DND-41 (cell line): Measurements from ENCODE around the gene AHRR.

ENCODE experiments used
- ATAC-seq: fragments of 200-7000 bp; cut with Tn5 transposase; 3 replicates; pipeline ENCODE4 v1.9.1; 2021; ENCODE audit warnings: low read depth; ENCODE audit not compliant: insufficient read depth
- DNase-seq: peaks from one replicate; pipeline ENCODE4 v3.0.0-alpha.2; 2020
- H2AFZ ChIP-seq: 2 replicates; pipeline ENCODE4 v1.6.0; 2012; ENCODE audit warnings: low read depth, low read length
- H3K27ac ChIP-seq: 2 replicates; pipeline ENCODE4 v1.5.1; 2012; ENCODE audit warnings: low read length, inconsistent platforms
- H3K27me3 ChIP-seq: fragments of 200-600 bp; sonication (generic); 2 replicates; pipeline ENCODE4 v1.6.0; 2012; ENCODE audit warnings: low read length, mild to moderate bottlenecking, inconsistent platforms; ENCODE audit not compliant: insufficient read depth, poor library complexity
- H3K36me3 ChIP-seq: 2 replicates; pipeline ENCODE4 v1.5.1; 2012; ENCODE audit warnings: low read length, inconsistent platforms; ENCODE audit not compliant: insufficient read depth
- H3K4me1 ChIP-seq: 2 replicates; pipeline ENCODE4 v1.5.1; 2012; ENCODE audit warnings: mild to moderate bottlenecking, low read length; ENCODE audit not compliant: insufficient read depth
- H3K4me2 ChIP-seq: 2 replicates; pipeline ENCODE4 v1.6.0; 2012; ENCODE audit warnings: mild to moderate bottlenecking, moderate library complexity, low read length, inconsistent platforms; ENCODE audit not compliant: insufficient read depth
- H3K4me3 ChIP-seq, 2 experiments: fragments of 200-600 bp in 1 of 2; shearing (Covaris generic) in 1 of 2; 2 replicates each; pipeline ENCODE4 v1.5.1; 2012 to 2016; ENCODE audit warnings: inconsistent platforms in 2 of 2, low read length in 2 of 2, mild to moderate bottlenecking in 2 of 2, low read depth in 1 of 2, moderate library complexity in 1 of 2
- H3K79me2 ChIP-seq: 2 replicates; pipeline ENCODE4 v1.6.0; 2012; ENCODE audit warnings: low read length, inconsistent platforms; ENCODE audit not compliant: insufficient read depth
- H3K9ac ChIP-seq: 2 replicates; pipeline ENCODE4 v1.6.0; 2012; ENCODE audit warnings: low read depth, mild to moderate bottlenecking, inconsistent platforms, low read length, moderate library complexity
- H3K9me3 ChIP-seq: 2 replicates; pipeline ENCODE4 v1.5.1; 2012; ENCODE audit warnings: low read length, moderate library complexity, mild to moderate bottlenecking, inconsistent platforms; ENCODE audit not compliant: insufficient read depth, severe bottlenecking
- H4K20me1 ChIP-seq: 2 replicates; pipeline ENCODE4 v1.6.0; 2012; ENCODE audit warnings: low read length; ENCODE audit not compliant: insufficient read depth
- EZH2 ChIP-seq: IDR thresholded peaks from 3 replicates; pipeline ENCODE4 v1.6.1; 2012; ENCODE audit warnings: borderline replicate concordance, low read depth, mild to moderate bottlenecking, moderate library complexity, low read length, inconsistent platforms; ENCODE audit not compliant: severe bottlenecking
- TF ChIP-seq, protein P1 (sequence below): IDR thresholded peaks from 2 replicates; pipeline ENCODE4 v1.5.1; 2012; ENCODE audit warnings: borderline replicate concordance, low read length, moderate library complexity, mild to moderate bottlenecking; ENCODE audit not compliant: poor library complexity, severe bottlenecking; ENCODE audit errors: extremely low read depth

The AHRR gene

DNA sequence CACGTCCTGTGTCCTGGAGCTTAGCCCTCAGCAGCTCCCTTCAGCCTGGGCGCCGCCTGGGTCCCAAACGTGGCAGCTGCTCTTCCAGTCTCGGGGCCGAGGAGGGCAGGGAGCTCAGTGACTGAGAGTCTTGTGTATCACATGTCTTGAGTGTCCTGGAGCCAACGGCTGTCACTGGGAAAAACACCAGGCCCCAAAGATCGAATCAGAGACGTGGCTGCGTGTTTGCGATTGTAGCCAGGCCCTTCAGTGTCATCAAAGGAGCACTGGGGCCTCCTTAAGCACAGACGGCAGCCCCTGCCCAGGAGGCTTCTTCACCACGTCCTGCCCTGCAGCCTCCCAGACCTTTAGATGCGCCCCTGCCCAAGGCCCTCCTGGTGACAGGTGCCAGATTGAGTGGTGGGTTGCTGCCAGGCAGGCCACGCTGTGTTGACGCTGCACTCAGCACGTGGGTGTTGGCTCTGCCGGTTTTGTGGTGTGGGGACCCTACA is 115.8 kb downstream of the AHRR start:
- ATAC-seq (no peak), DNase-seq (no peak)
- H2AFZ ChIP-seq: no peak overlapping the region
- no peak overlapping the region for H3K27ac ChIP-seq
- H4K20me1 ChIP-seq: no peaks in the 10 kb centered on the region
- no peaks in the 10 kb centered on the region for H3K9me3 ChIP-seq
- no peak overlapping the region for H3K9ac ChIP-seq
- H3K4me1 ChIP-seq: peaks cover 9% of the 10 kb centered on the region
- H3K27me3 ChIP-seq: no peaks in the 10 kb centered on the region
- no peak overlapping the region for H3K4me3 ChIP-seq
- no peak overlapping the region for H3K4me2 ChIP-seq
- H3K79me2 ChIP-seq: peaks cover 5% of the 10 kb centered on the region
- H3K36me3 ChIP-seq: no peaks in the 10 kb centered on the region
- TF ChIP-seq EZH2: no peak
- TF ChIP-seq, protein P1, sequence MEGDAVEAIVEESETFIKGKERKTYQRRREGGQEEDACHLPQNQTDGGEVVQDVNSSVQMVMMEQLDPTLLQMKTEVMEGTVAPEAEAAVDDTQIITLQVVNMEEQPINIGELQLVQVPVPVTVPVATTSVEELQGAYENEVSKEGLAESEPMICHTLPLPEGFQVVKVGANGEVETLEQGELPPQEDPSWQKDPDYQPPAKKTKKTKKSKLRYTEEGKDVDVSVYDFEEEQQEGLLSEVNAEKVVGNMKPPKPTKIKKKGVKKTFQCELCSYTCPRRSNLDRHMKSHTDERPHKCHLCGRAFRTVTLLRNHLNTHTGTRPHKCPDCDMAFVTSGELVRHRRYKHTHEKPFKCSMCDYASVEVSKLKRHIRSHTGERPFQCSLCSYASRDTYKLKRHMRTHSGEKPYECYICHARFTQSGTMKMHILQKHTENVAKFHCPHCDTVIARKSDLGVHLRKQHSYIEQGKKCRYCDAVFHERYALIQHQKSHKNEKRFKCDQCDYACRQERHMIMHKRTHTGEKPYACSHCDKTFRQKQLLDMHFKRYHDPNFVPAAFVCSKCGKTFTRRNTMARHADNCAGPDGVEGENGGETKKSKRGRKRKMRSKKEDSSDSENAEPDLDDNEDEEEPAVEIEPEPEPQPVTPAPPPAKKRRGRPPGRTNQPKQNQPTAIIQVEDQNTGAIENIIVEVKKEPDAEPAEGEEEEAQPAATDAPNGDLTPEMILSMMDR: no peak

DNA sequence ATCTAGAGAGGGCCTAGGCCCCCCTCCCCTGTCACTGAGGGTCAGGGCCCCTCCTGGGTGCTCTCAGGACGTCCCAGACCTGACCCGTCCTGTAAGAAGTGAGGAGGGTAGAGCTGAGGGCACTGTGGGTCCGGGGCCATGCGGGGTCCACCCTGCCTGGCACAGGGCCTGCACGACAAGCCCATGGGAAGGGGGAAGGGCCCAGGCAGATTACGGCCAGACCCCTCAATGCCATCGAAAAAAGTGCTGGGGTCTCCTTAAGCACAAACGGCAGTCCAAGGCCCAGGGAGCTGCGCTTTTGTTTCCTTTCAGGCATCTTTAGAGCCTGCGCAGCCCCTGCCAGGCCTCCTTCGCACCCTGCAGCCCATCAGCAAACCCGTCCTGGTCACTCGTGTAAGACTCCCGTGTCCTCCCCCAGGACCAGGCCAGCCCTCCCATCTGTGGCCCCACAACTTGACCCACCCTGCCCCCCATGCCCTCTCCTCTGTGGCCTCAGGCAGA is 117.0 kb downstream of the AHRR start:
- no peak overlapping the region for H2AFZ ChIP-seq
- H3K27me3 ChIP-seq: no peaks in the 10 kb centered on the region
- H3K4me3 ChIP-seq: no peak overlapping the region
- no peak for TF ChIP-seq EZH2
- TF ChIP-seq, protein P1: no peak
- peaks cover 16% of the 10 kb centered on the region for H3K79me2 ChIP-seq
- no peak overlapping the region for H3K27ac ChIP-seq
- H3K9me3 ChIP-seq: no peaks in the 10 kb centered on the region
- ATAC-seq (no peak), DNase-seq (no peak)
- H3K36me3 ChIP-seq: peaks cover 3% of the 10 kb centered on the region; the same call in 1 of the 2 replicates
- peaks cover 2% of the 10 kb centered on the region; the same call in 1 of the 2 replicates for H4K20me1 ChIP-seq
- H3K4me1 ChIP-seq: peaks cover 14% of the 10 kb centered on the region
- no peak overlapping the region for H3K4me2 ChIP-seq
- H3K9ac ChIP-seq: no peak overlapping the region

DNA sequence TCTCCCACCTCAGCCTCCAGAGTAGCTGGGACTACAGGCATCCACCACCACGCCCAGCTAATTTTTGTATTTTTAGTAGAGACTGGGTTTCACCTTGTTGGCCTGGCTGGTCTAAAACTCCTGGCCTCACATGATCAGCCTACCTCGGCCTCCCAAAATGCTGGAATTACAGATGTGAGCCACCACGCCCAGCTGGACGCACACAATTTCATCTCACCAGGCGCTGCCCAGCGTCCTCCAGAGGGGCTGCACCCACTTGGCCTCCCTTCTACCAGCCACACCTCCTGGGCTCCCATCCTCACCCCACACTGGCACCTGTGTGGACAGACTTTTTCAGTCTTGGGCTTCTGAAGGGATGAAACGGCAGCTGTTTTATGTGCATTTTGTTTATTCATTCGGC is 117.7 kb downstream of the AHRR start:
- TF ChIP-seq EZH2: no peak
- TF ChIP-seq, protein P1: no peak
- H3K4me1 ChIP-seq: peaks cover 20% of the 10 kb centered on the region
- H4K20me1 ChIP-seq: peaks cover 7% of the 10 kb centered on the region; the same call in 1 of the 2 replicates
- no peak for ATAC-seq
- H3K4me3 ChIP-seq: no peak overlapping the region
- H3K79me2 ChIP-seq: peaks cover 22% of the 10 kb centered on the region
- H3K4me2 ChIP-seq: no peak overlapping the region
- H3K27me3 ChIP-seq: no peaks in the 10 kb centered on the region
- H3K36me3 ChIP-seq: peaks cover 3% of the 10 kb centered on the region; the same call in 1 of the 2 replicates
- H2AFZ ChIP-seq: no peak overlapping the region
- H3K27ac ChIP-seq: no peak overlapping the region
- DNase-seq: no peak
- no peaks in the 10 kb centered on the region for H3K9me3 ChIP-seq
- no peak overlapping the region for H3K9ac ChIP-seq
